GM21619 (cell line): ENCODE results near the gene TLE7.

Experiments
- ATAC-seq: cut with Tn5 transposase; IDR thresholded peaks from one replicate; pipeline ENCODE4 v1.9.1; 2021; ENCODE audit not compliant: unreplicated experiment

TLE7 gene

GRCh38 chr16:71414038-71414437 lies 27.8 kb downstream of the TLE7 start:
- no peak for ATAC-seq

- no peak for ATAC-seq
Observed at GRCh38 chr16:71413341-71413740, 28.5 kb downstream of the TLE7 start.

GRCh38 chr16:71412270-71413160 lies 29.3 kb downstream of the TLE7 start:
- ATAC-seq: peak; percentile 48

GRCh38 chr16:71410146-71410545 lies 31.7 kb downstream of the TLE7 start:
- ATAC-seq: no peak

- no peak for ATAC-seq
Observed at GRCh38 chr16:71409011-71409775, 32.7 kb downstream of the TLE7 start.

- ATAC-seq: no peak
Observed at GRCh38 chr16:71408536-71408935, 33.3 kb downstream of the TLE7 start.

GRCh38 chr16:71407731-71408130 lies 34.1 kb downstream of the TLE7 start:
- ATAC-seq: no peak

- no peak for ATAC-seq
Observed at GRCh38 chr16:71406724-71407123, 35.1 kb downstream of the TLE7 start.

GRCh38 chr16:71406316-71406715 lies 35.5 kb downstream of the TLE7 start:
- no peak for ATAC-seq

- ATAC-seq: no peak
Observed at GRCh38 chr16:71404364-71404763, 37.5 kb downstream of the TLE7 start.

GRCh38 chr16:71402674-71403073 lies 39.2 kb downstream of the TLE7 start:
- no peak for ATAC-seq

- no peak for ATAC-seq
Observed at GRCh38 chr16:71402007-71402406, 39.8 kb downstream of the TLE7 start.

GRCh38 chr16:71399801-71400563 lies 41.9 kb downstream of the TLE7 start:
- no peak for ATAC-seq

GRCh38 chr16:71396594-71396993 lies 45.3 kb downstream of the TLE7 start:
- ATAC-seq: no peak

GRCh38 chr16:71389330-71389729 lies 52.5 kb downstream of the TLE7 start:
- no peak for ATAC-seq

- no peak for ATAC-seq
Observed at GRCh38 chr16:71387045-71387871, 54.6 kb downstream of the TLE7 start.

GRCh38 chr16:71384073-71384724 lies 57.7 kb downstream of the TLE7 start:
- ATAC-seq: no peak

- ATAC-seq: no peak
Observed at GRCh38 chr16:71383054-71383773, 58.6 kb downstream of the TLE7 start.

- no peak for ATAC-seq
Observed at GRCh38 chr16:71380831-71381230, 61.0 kb downstream of the TLE7 start.
